ENCODE measurements around the gene CCDC47.
"Not testable (repeated sequence)": the region's sequence is repeated elsewhere in the genome, so short reads cannot be mapped to it uniquely, and the experiment has no call there.

Gene CCDC47

GRCh38 chr17:63741143-63741407, 32.3 kb downstream of the CCDC47 start:
- DNase-seq (ENCODE audit: low read depth, low spot score) = no peak
- peak overlapping the region; percentile 98 for H3K27ac ChIP-seq

- H3K27ac ChIP-seq = peak overlapping the region; percentile 98
- DNase-seq (ENCODE audit: low read depth, low spot score) = no peak
Observed at GRCh38 chr17:63740464-63741142, 32.8 kb downstream of the CCDC47 start.

- DNase-seq (ENCODE audit: low read depth, low spot score) = no peak
- H3K27ac ChIP-seq = no peak overlapping the region
Observed at GRCh38 chr17:63735691-63736090, 37.7 kb downstream of the CCDC47 start.

GRCh38 chr17:63722403-63722802, 51.0 kb downstream of the CCDC47 start:
- no peak overlapping the region for H3K27ac ChIP-seq
- DNase-seq (ENCODE audit: low read depth, low spot score) = no peak

- H3K27ac ChIP-seq; DNase-seq (ENCODE audit: low read depth, low spot score): not testable (repeated sequence)
Observed at GRCh38 chr17:63720194-63720593, 53.2 kb downstream of the CCDC47 start.

- DNase-seq (ENCODE audit: low read depth, low spot score) = no peak
- no peak overlapping the region for H3K27ac ChIP-seq
Observed at GRCh38 chr17:63718988-63719387, 54.4 kb downstream of the CCDC47 start.

GRCh38 chr17:63716426-63716825, 57.0 kb downstream of the CCDC47 start:
- H3K27ac ChIP-seq = no peak overlapping the region
- no peak for DNase-seq (ENCODE audit: low read depth, low spot score)

- DNase-seq (ENCODE audit: low read depth, low spot score) = no peak
- H3K27ac ChIP-seq = no peak overlapping the region
Observed at GRCh38 chr17:63714550-63715277, 58.7 kb downstream of the CCDC47 start.

- no peak overlapping the region for H3K27ac ChIP-seq
- no peak for DNase-seq (ENCODE audit: low read depth, low spot score)
Observed at GRCh38 chr17:63709110-63709509, 64.3 kb downstream of the CCDC47 start.

- no peak overlapping the region for H3K27ac ChIP-seq
- no peak for DNase-seq (ENCODE audit: low read depth, low spot score)
Observed at GRCh38 chr17:63707151-63707550, 66.2 kb downstream of the CCDC47 start.

GRCh38 chr17:63706336-63707082, 66.9 kb downstream of the CCDC47 start:
- DNase-seq (ENCODE audit: low read depth, low spot score) = no peak
- no peak overlapping the region for H3K27ac ChIP-seq

- no peak for DNase-seq (ENCODE audit: low read depth, low spot score)
- H3K27ac ChIP-seq = no peak overlapping the region
Observed at GRCh38 chr17:63705657-63706056, 67.7 kb downstream of the CCDC47 start.

- no peak overlapping the region for H3K27ac ChIP-seq
- DNase-seq (ENCODE audit: low read depth, low spot score) = no peak
Observed at GRCh38 chr17:63704836-63705235, 68.6 kb downstream of the CCDC47 start.

- DNase-seq (ENCODE audit: low read depth, low spot score) = no peak
- no peak overlapping the region for H3K27ac ChIP-seq
Observed at GRCh38 chr17:63704259-63704576, 69.2 kb downstream of the CCDC47 start.

GRCh38 chr17:63703556-63704258, 69.7 kb downstream of the CCDC47 start:
- DNase-seq (ENCODE audit: low read depth, low spot score) = no peak
- no peak overlapping the region for H3K27ac ChIP-seq

- no peak for DNase-seq (ENCODE audit: low read depth, low spot score)
- no peak overlapping the region for H3K27ac ChIP-seq
Observed at GRCh38 chr17:63703029-63703428, 70.4 kb downstream of the CCDC47 start.

- DNase-seq (ENCODE audit: low read depth, low spot score) = no peak
- no peak overlapping the region for H3K27ac ChIP-seq
Observed at GRCh38 chr17:63702721-63703015, 70.7 kb downstream of the CCDC47 start.

- DNase-seq (ENCODE audit: low read depth, low spot score) = no peak
- no peak overlapping the region for H3K27ac ChIP-seq
Observed at GRCh38 chr17:63701868-63702720, 71.3 kb downstream of the CCDC47 start.

- no peak for DNase-seq (ENCODE audit: low read depth, low spot score)
- H3K27ac ChIP-seq = no peak overlapping the region
Observed at GRCh38 chr17:63701456-63701820, 72.0 kb downstream of the CCDC47 start.

All from epithelial cell of prostate (primary cell).